M059J (cell line): Measurements from ENCODE around the gene AP5S1. TPM values are rescaled to one million over a fixed set of nuclear protein-coding genes. Genes with fewer than 3 reads are reported as not detected.
"Not testable (repeated sequence)": the region's sequence is repeated elsewhere in the genome, so short reads cannot be mapped to it uniquely, and the experiment has no call there.

ENCODE experiments used
- DNase-seq: peaks from one replicate; pipeline ENCODE4 v3.0.0-alpha.2; 2012; ENCODE audit warnings: low read depth
- total RNA-seq: library from RNA; depleted of rRNA; stranded (reverse); fragments of >200 nt; shearing (Covaris generic); gene quantifications from 2 replicates; pipeline ENCODE4 v1.2.3, GENCODE V29; 2014

Gene AP5S1
- total RNA-seq, 1 experiment from 2014 or later = 41.4 TPM

GRCh38 chr20:3843990-3844619, 23.8 kb downstream of the AP5S1 start:
- DNase-seq = not testable (repeated sequence)

GRCh38 chr20:3846378-3846739, 26.0 kb downstream of the AP5S1 start:
- no peak for DNase-seq

GRCh38 chr20:3846740-3847428, 26.5 kb downstream of the AP5S1 start, which contains the start of gene MAVS:
Gene MAVS (plus strand): TSS chr20:3846834. CDS start chr20:3854625, 7,791 bp downstream.
- peak; percentile 88 for DNase-seq

GRCh38 chr20:3847429-3847940, 27.1 kb downstream of the AP5S1 start:
- no peak for DNase-seq

- DNase-seq = no peak
Observed at GRCh38 chr20:3848565-3848964, 28.2 kb downstream of the AP5S1 start.

GRCh38 chr20:3854462-3854871, 34.1 kb downstream of the AP5S1 start:
- DNase-seq = no peak

GRCh38 chr20:3857405-3857804, 37.1 kb downstream of the AP5S1 start:
- no peak for DNase-seq

GRCh38 chr20:3858689-3859088, 38.3 kb downstream of the AP5S1 start:
- DNase-seq = no peak

- no peak for DNase-seq
Observed at GRCh38 chr20:3861191-3861590, 40.8 kb downstream of the AP5S1 start.

GRCh38 chr20:3862333-3862732, 42.0 kb downstream of the AP5S1 start:
- DNase-seq = no peak

GRCh38 chr20:3863317-3863716, 43.0 kb downstream of the AP5S1 start:
- DNase-seq = no peak

- DNase-seq = no peak
Observed at GRCh38 chr20:3864518-3864917, 44.2 kb downstream of the AP5S1 start.

GRCh38 chr20:3865152-3865886, 45.0 kb downstream of the AP5S1 start:
- DNase-seq = no peak

GRCh38 chr20:3865887-3866407, 45.6 kb downstream of the AP5S1 start:
- DNase-seq = no peak

GRCh38 chr20:3866464-3866863, 46.1 kb downstream of the AP5S1 start:
- no peak for DNase-seq

- DNase-seq = no peak
Observed at GRCh38 chr20:3867802-3868201, 47.5 kb downstream of the AP5S1 start.

GRCh38 chr20:3869839-3870634, 49.7 kb downstream of the AP5S1 start:
- DNase-seq = no peak

GRCh38 chr20:3871550-3872265, 51.4 kb downstream of the AP5S1 start:
- peak; percentile 88 for DNase-seq

GRCh38 chr20:3873507-3873906, 53.2 kb downstream of the AP5S1 start:
- no peak for DNase-seq

GRCh38 chr20:3874194-3874844, 54.0 kb downstream of the AP5S1 start:
- DNase-seq = peak; percentile 52
